LoVo (cell line): Measurements from ENCODE around the gene CDKL1.
"Not testable (repeated sequence)": the region's sequence is repeated elsewhere in the genome, so short reads cannot be mapped to it uniquely, and the experiment has no call there.

ENCODE experiments used
- DNase-seq: peaks from one replicate; pipeline ENCODE4 v3.0.0-alpha.2; 2016; ENCODE audit warnings: low spot score

The CDKL1 gene

GRCh38 chr14:50387548-50387947 lies 9.1 kb downstream of the CDKL1 start:
- no peak for DNase-seq

GRCh38 chr14:50383618-50384225 lies 13.0 kb downstream of the CDKL1 start:
- DNase-seq, result no peak

GRCh38 chr14:50381823-50382287 lies 14.8 kb downstream of the CDKL1 start:
- no peak for DNase-seq

GRCh38 chr14:50381008-50381407 lies 15.7 kb downstream of the CDKL1 start:
- no peak for DNase-seq

GRCh38 chr14:50380455-50380854 lies 16.2 kb downstream of the CDKL1 start:
- DNase-seq, result no peak

DNA sequence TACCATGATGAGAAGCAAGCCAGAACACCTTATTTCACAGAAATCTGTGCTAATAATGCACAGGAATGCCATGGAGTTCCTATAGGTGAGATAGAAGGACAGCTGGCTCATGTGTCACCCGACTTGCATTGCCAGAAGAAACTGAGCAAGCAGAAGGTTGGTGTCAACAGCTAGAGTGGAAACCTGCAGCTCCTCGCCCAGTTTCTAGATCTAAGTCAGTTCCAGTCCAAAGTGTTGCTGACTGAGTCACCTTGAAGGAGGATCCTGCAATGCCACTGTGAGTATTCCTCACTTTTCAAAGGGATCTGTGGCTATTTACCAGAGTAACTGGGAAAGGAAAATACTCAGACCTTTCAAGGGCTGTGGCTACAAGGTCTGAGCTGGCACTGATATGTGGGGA lies 17.1 kb downstream of the CDKL1 start:
- DNase-seq, result no peak

- DNase-seq, result no peak
Measured at GRCh38 chr14:50377550-50378085, 19.1 kb downstream of the CDKL1 start.

DNA sequence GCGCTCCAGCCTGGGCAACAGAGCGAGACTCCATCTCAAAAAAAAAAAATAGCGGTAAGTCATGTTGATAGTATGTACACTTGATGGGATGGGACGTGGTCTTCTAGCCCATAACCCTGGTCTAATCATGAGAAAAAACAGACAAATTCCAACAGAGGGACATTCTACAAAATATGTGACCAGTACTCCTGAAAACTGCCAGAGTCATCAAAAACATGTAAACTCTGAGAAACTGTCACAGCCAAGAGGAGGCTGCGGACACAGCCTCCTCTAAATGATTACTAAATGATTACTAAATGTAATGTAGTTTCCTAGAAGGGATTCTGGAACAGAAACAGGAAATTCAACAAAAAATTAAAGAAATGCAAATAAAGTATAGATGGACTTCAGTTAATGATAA lies 20.9 kb downstream of the CDKL1 start:
- DNase-seq, result no peak

GRCh38 chr14:50373959-50374358 lies 22.7 kb downstream of the CDKL1 start:
- DNase-seq, result no peak

DNA sequence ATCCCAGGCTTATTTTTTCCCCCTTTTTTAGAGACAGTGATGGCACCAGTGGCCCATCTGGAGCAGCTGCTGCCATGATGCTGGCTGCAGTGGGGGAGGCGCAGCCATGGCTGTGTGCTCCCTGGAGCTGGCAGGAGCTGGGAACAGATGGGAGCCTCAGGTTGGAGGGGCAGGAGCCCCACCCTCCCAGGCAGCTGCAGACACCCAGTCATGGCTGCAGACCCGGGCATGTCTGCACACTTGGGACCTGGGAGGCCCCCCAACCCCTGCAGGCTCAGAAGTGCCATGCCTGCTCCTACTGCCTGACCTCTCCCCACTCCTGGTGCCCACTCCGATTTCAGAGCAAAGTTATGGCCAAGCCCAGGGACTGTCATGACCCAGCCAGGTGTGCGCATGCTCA lies 25.1 kb downstream of the CDKL1 start:
- DNase-seq, result no peak

- no peak for DNase-seq
Measured at GRCh38 chr14:50366589-50366988, 30.1 kb downstream of the CDKL1 start.

- DNase-seq, result peak; percentile 38
Measured at GRCh38 chr14:50366115-50366514, 30.6 kb downstream of the CDKL1 start.

GRCh38 chr14:50365572-50365971 lies 31.1 kb downstream of the CDKL1 start:
- DNase-seq, result not testable (repeated sequence)

DNA sequence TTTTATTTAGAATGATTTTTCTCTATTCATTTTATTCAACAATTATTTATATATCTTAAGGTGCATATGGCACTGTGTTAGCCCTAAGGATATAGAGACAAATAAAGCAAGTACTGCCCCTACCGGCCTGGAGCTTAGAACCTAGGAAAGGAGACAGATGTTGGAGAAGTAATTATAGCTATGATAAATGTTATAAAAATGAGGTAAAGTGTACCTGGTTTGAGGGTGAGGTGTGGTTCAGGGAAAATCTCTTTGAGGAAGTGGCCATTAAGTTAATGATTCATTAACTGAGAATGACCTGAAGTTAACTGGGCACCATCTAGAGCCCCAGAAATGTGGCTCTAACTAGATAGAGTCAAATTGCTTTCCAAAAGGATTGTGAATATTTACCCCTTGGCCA lies 31.9 kb downstream of the CDKL1 start:
- peak; percentile 80 for DNase-seq

DNA sequence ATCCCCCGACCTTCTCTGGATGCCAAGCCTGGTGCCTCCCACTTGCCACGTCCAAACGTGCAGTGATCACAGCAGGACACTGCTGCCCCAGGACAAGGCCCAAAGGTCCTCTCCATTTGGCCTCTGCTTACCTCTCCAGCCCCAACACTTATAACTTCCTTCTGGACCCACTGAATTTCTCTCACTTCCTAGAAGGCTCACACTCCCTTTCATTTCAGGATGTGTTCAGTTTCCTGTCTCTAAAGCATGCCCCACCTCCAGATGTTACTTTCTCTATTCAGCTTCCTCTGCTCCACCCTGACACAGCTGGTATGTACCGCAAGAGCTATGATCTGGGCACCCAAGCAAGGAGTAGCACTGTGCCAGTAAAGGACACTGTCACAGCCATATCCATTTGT lies 33.0 kb downstream of the CDKL1 start:
- DNase-seq, result no peak

DNA sequence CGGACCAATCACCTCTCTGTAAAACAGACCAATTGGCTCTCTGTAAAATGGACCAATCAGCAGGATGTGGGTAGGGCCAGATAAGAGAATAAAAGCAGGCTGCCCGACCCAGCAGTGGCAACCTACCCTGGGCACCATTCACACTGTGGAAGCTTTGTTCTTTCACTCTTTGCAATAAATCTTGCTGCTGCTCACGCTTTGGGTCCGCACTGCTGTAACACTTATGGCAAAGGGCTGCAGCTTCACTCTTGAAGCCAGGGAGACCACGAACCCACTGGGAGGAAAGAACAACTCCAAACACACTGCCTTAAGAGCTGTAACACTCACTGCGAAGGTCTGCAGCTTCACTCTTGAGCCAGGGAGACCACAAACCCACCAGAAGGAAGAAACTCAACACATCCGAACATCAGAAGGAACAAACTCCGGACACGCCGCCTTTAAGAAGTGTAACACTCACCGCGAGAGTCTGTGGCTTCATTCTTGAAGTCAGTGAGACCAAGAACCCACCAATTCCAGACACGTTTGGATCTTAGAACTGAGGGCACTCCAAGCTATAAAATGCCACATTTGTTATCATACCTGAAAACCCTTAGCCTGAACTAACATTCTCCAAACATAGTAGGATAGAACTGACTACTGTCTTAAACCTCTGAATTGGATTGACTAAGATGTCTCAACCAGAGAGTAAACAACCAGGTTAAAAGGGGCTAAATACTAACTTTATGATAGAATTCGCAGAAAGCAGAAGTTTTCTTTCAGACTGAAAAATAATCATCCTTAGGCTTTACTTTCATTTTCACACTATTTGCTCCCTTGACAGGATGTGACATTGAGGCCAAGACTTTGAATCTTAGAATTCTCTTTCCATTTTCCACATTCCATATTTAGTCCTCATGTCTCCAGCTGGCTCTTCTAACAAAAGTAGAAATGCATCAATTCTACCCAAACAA lies 33.6 kb downstream of the CDKL1 start:
- no peak for DNase-seq

DNA sequence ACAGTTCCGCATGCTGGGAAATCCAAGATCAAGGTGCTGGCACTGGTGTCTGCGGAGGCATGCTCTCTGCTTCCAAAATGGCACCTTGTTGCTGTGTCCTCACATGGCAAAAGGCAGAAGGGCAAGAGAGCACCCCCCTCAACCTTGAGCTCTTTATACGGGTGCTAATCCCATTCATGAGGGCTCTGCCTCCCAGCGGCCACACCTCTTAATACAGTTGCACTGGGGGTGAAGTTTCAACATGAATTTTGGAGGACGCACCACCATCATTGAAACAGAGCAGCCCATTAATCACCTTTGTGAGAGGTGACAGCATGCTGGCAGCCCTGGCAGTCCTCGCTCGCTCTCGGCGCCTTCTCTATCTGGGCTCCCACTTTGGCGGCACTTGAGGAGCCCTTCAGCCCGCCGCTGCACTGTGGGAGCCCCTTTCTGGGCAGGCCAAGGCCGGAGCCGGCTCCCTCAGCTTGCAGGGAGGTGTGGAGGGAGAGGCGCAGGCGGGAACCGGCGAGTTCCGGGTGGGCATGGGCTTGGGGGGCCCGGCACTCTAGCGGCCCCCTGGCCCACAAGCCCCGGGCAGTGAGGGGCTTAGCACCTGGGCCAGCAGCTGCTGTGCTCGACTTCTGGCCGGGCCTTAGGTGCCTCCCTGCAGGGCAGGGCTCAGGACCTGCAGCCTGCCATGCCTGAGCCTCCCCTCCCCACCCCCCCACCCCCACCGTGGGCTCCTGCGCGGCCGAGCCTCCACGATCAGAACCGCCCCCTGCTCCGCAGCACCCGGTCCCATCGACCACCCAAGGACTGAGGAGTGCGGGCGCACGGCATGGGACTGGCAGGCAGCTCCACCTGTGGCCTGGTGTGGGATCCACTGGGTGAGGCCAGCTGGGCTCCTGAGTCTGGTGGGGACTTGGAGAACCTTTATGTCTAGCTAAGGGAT lies 34.9 kb downstream of the CDKL1 start:
- not testable (repeated sequence) for DNase-seq

GRCh38 chr14:50360851-50361250 lies 35.8 kb downstream of the CDKL1 start:
- no peak for DNase-seq

DNA sequence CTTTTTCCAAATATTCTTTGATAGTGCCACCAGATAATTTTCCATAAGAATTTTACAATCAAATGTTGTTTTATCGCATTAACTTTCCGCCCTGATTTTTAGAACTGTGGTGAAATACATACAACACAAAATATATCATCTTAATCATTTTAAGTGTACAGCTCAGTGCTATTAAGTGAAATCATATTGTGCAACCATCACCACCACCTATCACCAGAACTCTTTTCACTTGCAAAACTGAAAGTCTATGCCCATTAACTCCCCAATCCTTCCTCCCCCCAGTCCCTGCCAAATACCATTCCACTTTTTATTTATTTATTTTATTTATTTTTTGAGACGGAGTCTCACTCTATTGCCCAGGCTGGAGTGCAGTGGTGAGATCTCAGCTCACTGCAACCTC lies 36.6 kb downstream of the CDKL1 start:
- no peak for DNase-seq

DNA sequence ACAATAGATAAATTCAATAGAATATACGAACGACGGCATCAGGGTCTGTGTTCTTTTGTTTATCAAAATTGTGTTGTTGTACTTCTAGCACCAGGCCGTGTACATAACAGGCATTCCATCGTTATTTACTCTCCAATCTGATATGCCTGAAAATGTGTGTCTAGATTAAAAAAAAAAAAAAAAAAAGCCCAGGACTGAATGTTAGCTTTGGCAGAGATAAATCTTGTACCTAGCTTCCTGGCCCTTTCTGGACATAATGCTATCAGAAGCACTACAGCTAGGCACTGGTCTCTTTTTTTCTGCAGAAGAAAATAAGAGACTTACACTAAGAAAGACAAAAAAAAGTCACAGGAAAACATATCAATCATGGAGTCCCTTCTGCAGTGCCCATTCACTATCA lies 37.0 kb downstream of the CDKL1 start:
- DNase-seq, result no peak

- no peak for DNase-seq
Measured at GRCh38 chr14:50357753-50358395, 38.8 kb downstream of the CDKL1 start.

DNA sequence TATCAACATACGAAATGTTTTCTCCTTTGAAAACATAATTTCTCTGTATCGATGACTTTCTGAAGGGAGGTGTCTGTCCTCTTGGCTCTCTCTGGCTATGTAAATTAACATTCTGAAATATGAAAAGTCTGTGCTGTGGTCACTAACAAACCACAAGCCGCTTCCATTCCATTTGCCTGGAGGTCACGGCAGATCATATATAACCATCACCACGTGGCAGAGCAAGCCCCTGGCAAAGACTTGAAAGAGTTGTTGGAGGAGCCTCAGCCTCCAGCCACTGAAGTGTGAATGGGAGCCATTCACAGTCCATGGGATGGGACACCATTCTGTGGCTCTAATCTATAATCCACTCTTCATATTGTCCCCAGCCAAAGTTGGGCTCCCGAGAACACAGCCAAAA lies 39.6 kb downstream of the CDKL1 start:
- no peak for DNase-seq
